Breast epithelium (tissue), 4 donors: ENCODE results near the gene PSAP. TPM values are rescaled to one million over a fixed set of nuclear protein-coding genes. Genes with fewer than 3 reads are reported as not detected.
A peak's percentile ranks its signal among the peaks of the same experiment; 100 is the strongest.

ENCODE experiments used
- DNase-seq, 2 donors: peaks; one replicate each; pipeline ENCODE4 v3.0.0-alpha.2; 2019; ENCODE audit warnings: low spot score in 2 of 2
- H3K27ac ChIP-seq, 2 donors: fragments of 200-600 bp; sonication (generic) in 1 of 2; one replicate each; pipeline ENCODE4 v1.5.1; 2016 to 2019; ENCODE audit warnings: mild to moderate bottlenecking in 1 of 2
- H3K27me3 ChIP-seq, 2 donors: fragments of 200-600 bp; sonication (generic) in 1 of 2; one replicate each; pipeline versions ENCODE4 v1.5.1 to v1.6.0; 2017 to 2019; ENCODE audit warnings: control low read depth in 1 of 2, mild to moderate bottlenecking in 1 of 2
- H3K36me3 ChIP-seq: fragments of 200-600 bp; one replicate; pipeline ENCODE4 v1.5.1; 2019
- H3K4me1 ChIP-seq, 2 donors: fragments of 200-600 bp; sonication (generic); one replicate each; pipeline ENCODE4 v1.5.1; 2016 to 2019; ENCODE audit warnings: control low read depth in 1 of 2
- H3K4me3 ChIP-seq, 3 donors: fragments of 200-600 bp; sonication (generic); 1 replicate in 2 of 3; 2 replicates in 1 of 3; pipeline ENCODE4 v1.5.1; 2016 to 2019; ENCODE audit warnings: mild to moderate bottlenecking in 3 of 3, moderate library complexity in 2 of 3
- H3K9me3 ChIP-seq, 2 donors: fragments of 200-600 bp; sonication (generic) in 1 of 2; one replicate each; pipeline ENCODE4 v1.5.1; 2016 to 2019; ENCODE audit warnings: control low read depth in 1 of 2
- POLR2A ChIP-seq: fragments of 450-650 bp; IDR thresholded peaks from one replicate; pipeline ENCODE4 v1.6.1; 2016; ENCODE audit warnings: antibody characterized with exemption, mild to moderate bottlenecking, moderate library complexity
- POLR2AphosphoS5 ChIP-seq, 3 donors: sonication (generic); formaldehyde crosslinking; IDR thresholded peaks; one replicate each; pipeline ENCODE4 v1.6.1; 2017; ENCODE audit warnings: antibody characterized with exemption in 3 of 3
- intact Hi-C: fragments of 100-400 bp; cut with DNase I; formaldehyde crosslinking; loops from one replicate; pipeline ENCODE4 v1.15.1; 2023; ENCODE audit warnings: low total_unique reads
- total RNA-seq, 3 donors: library from RNA; depleted of rRNA; stranded (reverse); fragments of >200 nt; gene quantifications; one replicate each; pipeline ENCODE4 v1.1.0, GENCODE V29; 2016
- TF ChIP-seq, protein P1 (sequence below), 3 donors: fragments of 450-650 bp; IDR thresholded peaks; one replicate each; pipeline ENCODE4 v1.5.1; 2016 to 2017; ENCODE audit warnings: antibody characterized with exemption in 3 of 3, mild to moderate bottlenecking in 3 of 3, moderate library complexity in 3 of 3

PSAP gene
- total RNA-seq, 3 donors from 2014 or later: 623 to 1,873 (median 945) TPM

DNA sequence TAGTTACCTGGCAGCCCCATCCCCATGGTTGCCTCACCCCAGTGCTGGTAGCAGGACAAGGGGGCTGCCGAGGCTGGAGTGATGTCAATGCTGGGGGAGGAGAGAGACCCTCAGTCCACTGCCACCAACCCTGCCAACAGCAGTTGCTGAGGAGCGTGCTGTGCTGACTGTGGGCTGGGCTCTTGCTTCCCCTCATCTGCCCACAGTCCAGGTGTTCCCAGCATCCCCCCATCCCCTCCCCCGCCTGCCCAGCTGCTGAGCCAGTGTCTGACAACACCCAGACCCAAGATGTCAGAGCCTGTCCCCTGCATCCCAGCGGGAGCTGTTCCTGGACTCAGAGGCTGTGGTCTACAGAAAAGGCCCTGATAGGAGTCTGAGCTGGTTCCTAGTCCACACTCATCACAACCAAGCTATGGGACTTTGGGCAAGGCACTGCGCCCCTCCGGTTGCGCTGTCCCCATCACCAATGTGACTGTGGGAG, 14.6 kb upstream of the PSAP start:
- Histone ChIP-seq H3K27ac (no peak overlapping the region), H3K9me3 (no peaks in the 10 kb centered on the region), H3K36me3 (no peaks in the 10 kb centered on the region), H3K27me3 (no peaks in the 10 kb centered on the region), H3K4me3 (no peak overlapping the region), H3K4me1 (peaks cover 3 to 6% of the 10 kb centered on the region in 2 donors)
- no peak for DNase-seq
- TF ChIP-seq POLR2AphosphoS5 (IDR thresholded peaks at IDR 0.05): no peak
- TF ChIP-seq, protein P1, sequence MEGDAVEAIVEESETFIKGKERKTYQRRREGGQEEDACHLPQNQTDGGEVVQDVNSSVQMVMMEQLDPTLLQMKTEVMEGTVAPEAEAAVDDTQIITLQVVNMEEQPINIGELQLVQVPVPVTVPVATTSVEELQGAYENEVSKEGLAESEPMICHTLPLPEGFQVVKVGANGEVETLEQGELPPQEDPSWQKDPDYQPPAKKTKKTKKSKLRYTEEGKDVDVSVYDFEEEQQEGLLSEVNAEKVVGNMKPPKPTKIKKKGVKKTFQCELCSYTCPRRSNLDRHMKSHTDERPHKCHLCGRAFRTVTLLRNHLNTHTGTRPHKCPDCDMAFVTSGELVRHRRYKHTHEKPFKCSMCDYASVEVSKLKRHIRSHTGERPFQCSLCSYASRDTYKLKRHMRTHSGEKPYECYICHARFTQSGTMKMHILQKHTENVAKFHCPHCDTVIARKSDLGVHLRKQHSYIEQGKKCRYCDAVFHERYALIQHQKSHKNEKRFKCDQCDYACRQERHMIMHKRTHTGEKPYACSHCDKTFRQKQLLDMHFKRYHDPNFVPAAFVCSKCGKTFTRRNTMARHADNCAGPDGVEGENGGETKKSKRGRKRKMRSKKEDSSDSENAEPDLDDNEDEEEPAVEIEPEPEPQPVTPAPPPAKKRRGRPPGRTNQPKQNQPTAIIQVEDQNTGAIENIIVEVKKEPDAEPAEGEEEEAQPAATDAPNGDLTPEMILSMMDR (IDR thresholded peaks at IDR 0.05): no peak
- no peak for TF ChIP-seq POLR2A
- intact Hi-C loops: no loop called here

DNA sequence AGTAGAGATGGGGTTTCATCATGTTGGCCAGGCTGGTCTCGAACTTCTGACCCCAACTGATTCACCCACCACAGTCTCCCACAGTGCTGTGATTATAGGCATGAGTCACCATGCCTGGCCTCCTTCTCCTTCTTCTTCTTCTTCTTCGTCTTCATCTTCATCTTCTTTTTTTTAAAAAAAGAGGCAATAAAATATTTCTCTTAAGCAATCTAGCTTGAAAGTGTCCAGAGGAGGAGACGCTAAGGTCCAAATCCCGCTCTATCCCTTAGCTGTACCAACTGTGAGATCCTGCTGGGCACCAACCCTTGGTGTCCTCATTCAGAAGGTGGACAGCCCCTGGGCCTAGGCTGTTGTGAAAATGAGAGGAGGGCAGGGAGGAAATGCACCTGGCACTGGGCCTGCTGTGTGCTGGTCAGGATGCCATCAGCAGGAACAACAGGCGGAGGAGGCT, 13.9 kb upstream of the PSAP start:
- peaks cover 3 to 13% of the 10 kb centered on the region in 2 donors for H3K4me1 ChIP-seq
- TF ChIP-seq POLR2AphosphoS5 (IDR thresholded peaks at IDR 0.05): no peak
- TF ChIP-seq POLR2A: no peak
- TF ChIP-seq, protein P1 (IDR thresholded peaks at IDR 0.05): no peak
- no peaks in the 10 kb centered on the region for H3K36me3 ChIP-seq
- intact Hi-C loops: no loop called here
- no peak for DNase-seq
- no peak overlapping the region for H3K27ac ChIP-seq
- no peak overlapping the region for H3K4me3 ChIP-seq
- no peaks in the 10 kb centered on the region for H3K27me3 ChIP-seq
- H3K9me3 ChIP-seq: no peaks in the 10 kb centered on the region

GRCh38 chr10:71863203-71863602, 12.2 kb upstream of the PSAP start:
- Histone ChIP-seq H3K9me3 (no peaks in the 10 kb centered on the region), H3K36me3 (no peaks in the 10 kb centered on the region), H3K27ac (peak overlapping the region in 1 of 2 donors; percentile 94), H3K4me1 (peaks cover 3 to 13% of the 10 kb centered on the region in 2 donors), H3K4me3 (no peak overlapping the region), H3K27me3 (no peaks in the 10 kb centered on the region)
- intact Hi-C loops: no loop called here
- TF ChIP-seq POLR2AphosphoS5 (IDR thresholded peaks at IDR 0.05): no peak
- no peak for DNase-seq

DNA sequence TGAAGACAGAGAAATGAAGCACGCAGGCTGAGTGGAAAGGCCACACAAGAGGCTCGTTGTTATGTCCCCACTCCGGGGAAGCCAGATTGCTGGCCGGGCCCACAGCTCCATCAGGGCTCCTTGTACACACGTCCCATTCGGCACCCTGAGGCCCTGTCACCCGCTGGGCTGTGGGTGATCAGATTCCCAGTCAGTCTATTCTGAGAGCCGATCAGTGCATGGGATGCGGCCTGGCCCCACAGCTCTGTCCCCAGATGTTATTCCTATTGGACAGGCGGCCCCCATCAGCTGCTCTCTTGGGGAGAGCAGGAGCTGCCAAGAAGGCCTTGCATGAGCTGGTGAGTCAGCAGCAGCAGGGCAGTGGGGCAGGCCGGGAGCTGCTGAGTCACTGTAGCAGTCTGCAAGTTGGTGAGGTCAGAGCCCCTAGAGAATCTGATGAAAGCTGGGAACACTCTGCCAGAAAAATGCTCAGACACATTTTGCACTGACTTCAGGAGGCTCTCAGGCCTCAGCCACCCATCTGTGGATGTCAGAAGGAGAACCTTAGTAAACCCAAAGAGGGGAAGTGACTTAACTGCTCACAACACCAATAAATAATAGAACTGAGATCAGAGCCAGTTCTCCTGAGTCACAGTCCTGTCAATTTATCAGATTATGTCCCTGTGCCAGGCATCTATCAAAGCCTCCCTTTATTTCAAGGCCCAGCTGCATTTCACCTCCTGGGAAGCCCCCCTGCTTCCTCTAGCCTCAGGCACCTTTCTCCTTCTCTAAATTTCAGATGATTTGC, 9.4 kb upstream of the PSAP start:
- no peak overlapping the region for H3K4me3 ChIP-seq
- no peaks in the 10 kb centered on the region for H3K9me3 ChIP-seq
- peak; percentile 81 to 95 for DNase-seq
- peaks cover 0 to 13% of the 10 kb centered on the region in 2 donors for H3K4me1 ChIP-seq
- intact Hi-C loops: no loop called here
- H3K27me3 ChIP-seq: no peaks in the 10 kb centered on the region
- TF ChIP-seq POLR2A (no peak), POLR2AphosphoS5 (IDR thresholded peaks at IDR 0.05) (peak; percentile 73 to 96 (median 88))
- H3K36me3 ChIP-seq: no peaks in the 10 kb centered on the region
- H3K27ac ChIP-seq: peak overlapping the region; percentile 90 to 94

DNA sequence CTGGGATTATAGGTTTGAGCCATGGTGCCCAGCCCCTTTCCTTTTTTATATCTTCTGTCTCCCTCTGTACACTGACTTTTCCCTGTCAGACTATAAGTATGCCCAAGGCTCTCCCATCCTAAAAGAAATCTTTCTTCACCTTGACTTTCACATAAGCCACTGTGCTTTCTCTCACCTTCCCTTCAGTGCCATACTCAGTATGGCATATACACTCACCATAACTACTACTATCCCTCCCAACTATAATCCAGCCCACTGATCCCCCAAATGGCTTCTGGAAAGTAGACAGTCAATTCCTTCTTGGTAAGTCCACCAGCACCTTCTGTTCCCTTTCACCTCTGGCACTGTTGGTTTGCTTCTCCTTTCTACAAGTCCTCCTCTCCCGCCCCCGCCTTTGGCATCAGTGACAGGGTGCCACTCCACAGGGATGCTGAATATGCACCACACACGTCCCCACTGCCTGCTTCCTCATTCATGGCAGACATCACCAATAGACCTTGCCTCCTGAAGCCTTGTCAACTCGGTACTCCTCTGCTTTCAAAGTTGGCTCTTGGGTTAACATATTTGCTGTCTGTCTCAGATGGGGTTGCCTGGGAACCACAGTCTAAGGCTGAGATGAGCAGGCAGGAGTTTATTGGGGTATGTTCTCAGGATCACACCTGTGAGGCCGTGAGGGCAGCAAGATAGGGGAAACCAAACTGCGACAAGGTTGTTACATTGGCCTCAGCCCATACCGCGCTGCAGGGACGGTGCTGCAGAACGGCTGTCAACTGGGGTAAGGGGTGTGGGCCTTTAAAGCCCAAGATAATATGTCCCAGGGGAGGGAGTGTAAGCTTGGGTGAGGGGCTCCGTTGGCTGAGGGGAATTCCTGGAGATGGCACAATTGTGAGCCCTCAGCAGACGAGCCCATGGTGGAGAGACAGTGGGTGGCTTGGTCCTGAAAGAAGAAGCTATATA, 7.2 kb upstream of the PSAP start:
- H3K4me1 ChIP-seq: peaks cover 0 to 13% of the 10 kb centered on the region in 2 donors
- no peak for DNase-seq

More for the DNA sequence above, 7.2 kb upstream of the PSAP start:
- H3K9me3 ChIP-seq: no peaks in the 10 kb centered on the region
- H3K4me3 ChIP-seq: no peak overlapping the region
- H3K36me3 ChIP-seq: no peaks in the 10 kb centered on the region
- H3K27ac ChIP-seq: peak overlapping the region in 1 of 2 donors; percentile 94
- intact Hi-C loops: no loop called here
- no peaks in the 10 kb centered on the region for H3K27me3 ChIP-seq
- TF ChIP-seq POLR2AphosphoS5 (IDR thresholded peaks at IDR 0.05): no peak
- TF ChIP-seq, protein P1 (IDR thresholded peaks at IDR 0.05): no peak
- TF ChIP-seq POLR2A: no peak
